NOMO-1 treated with dmso at 0.1 percent for 144 hours (cell line): Measurements from ENCODE around the gene POLR2B.
"Not testable (repeated sequence)": the region's sequence is repeated elsewhere in the genome, so short reads cannot be mapped to it uniquely, and the experiment has no call there.

Experiments used
- DNase-seq: peaks from one replicate; lab custom pipeline; 2025; ENCODE audit not compliant: unreplicated experiment; lab: John Stamatoyannopoulos, UW

The POLR2B gene

GRCh38 chr4:57051095-57051494 is 72.4 kb downstream of the POLR2B start:
- no peak for DNase-seq

- DNase-seq = peak; percentile 4
Observed at GRCh38 chr4:57051524-57051923, 72.8 kb downstream of the POLR2B start.

DNA sequence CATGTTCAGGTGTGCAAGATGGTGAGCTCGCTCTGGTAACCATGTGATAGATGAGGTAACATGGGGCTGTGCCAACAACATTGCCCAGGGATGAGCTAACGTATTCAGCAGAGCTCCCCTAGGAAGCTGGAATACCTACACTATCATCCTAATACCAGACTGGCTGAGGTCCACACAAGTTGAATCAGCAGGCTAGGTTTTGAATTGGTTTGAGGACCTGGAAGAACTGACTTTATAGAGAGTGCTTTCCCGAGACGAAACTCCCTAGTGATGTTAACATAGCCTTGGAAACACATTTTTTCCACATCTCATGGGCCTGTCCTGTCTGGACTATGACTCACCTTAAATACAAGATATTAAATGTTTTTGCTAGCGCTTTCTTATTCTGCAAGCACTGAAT is 74.8 kb downstream of the POLR2B start:
- DNase-seq = no peak

- no peak for DNase-seq
Observed at GRCh38 chr4:57055886-57056285, 77.2 kb downstream of the POLR2B start.

DNA sequence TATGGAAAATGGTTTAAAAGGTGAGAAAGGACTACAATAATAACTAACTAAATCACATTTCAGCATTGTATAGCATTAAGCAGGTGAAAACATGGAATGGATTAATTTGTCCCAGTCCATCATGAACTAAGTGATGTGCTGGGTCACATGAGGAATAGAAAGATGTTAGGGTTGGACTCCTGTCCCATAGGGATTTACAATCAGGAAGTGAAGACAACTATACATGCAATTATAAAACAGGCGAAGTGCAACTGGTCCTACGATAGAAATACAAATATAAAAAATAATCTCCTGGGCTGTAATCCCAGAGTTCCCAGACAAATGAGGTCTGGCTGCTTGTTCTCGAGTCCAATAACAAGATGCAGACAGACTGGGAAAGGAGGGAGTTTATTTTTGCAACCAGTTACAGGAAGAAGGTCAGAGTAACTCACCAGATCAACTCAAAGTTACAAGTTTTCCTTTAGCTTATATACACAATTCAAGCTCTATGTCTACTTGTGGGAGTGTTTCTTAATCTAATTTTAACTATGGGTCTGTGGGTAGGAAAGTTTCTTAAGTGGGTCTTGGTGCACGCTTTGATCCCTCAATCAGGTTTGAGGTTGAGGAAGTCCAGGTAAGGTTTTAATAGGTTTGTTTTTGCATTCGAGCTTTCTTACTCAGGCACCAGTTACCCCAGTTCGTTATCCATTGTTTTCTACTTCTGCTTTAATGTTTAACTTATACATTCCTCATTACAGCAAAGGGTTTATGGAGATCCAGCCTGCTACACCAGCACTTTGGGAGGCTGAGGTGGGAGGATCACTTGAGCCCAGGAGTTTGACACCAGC is 81.4 kb downstream of the POLR2B start:
- no peak for DNase-seq

GRCh38 chr4:57060717-57061067 is 82.0 kb downstream of the POLR2B start:
- DNase-seq = not testable (repeated sequence)

DNA sequence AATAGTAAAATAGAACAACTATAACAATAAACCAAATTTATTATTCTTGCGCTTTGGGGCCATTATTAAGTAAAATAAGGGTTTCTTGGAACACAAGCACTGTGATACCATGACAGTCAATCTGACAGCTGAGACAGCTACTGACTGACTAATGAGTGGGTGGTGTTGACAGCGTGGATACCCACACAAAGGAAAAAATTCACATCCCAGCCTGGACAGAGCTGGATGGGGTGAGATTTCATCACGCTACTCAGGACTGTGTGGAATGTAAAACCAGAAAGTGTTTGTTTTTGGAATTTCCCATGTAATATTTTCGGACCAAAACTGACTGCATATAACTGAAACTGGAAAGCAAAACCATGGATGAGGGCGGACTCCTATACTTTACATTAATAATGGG is 82.7 kb downstream of the POLR2B start:
- DNase-seq = no peak

DNA sequence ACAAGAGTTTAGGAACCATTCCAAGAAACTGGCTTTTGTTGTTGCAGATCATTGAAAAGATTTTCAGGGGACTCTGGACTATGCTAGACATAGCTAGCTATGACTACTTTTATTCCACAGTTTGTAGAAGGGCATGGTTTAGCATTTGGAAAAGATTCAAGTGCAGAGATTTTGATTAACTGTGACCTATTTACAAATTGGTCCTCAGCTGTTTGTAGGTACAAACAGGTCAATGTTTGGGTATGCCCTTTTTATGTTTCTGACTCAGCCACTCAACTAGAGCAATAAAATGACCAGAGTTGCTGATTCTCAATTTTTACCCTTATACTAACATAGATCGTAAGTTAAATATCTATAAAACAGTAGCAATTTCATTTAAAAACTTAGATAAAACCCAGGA is 84.8 kb downstream of the POLR2B start:
- DNase-seq = no peak

DNA sequence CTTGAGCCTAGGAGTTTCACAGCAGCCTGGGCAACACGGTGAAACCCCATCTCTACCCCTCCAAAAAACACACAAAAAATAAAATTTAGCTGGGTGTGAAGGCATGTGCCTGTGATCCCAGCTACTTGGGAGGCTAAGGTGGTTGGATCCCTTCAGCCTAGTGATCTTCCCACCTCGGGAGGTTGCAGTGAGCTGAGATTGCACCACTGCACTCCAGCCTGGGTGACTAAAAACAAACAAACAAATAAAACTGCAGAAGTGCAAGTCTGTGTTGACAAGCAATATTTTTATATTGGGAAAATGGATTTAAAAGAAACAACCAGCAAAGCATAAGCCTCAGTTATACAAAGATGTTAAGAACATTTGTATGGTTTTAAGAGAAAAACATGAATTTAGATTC is 85.4 kb downstream of the POLR2B start:
- no peak for DNase-seq

- DNase-seq = no peak
Observed at GRCh38 chr4:57064811-57065711, 86.4 kb downstream of the POLR2B start.

GRCh38 chr4:57065730-57066482 is 87.2 kb downstream of the POLR2B start:
- DNase-seq = no peak

DNA sequence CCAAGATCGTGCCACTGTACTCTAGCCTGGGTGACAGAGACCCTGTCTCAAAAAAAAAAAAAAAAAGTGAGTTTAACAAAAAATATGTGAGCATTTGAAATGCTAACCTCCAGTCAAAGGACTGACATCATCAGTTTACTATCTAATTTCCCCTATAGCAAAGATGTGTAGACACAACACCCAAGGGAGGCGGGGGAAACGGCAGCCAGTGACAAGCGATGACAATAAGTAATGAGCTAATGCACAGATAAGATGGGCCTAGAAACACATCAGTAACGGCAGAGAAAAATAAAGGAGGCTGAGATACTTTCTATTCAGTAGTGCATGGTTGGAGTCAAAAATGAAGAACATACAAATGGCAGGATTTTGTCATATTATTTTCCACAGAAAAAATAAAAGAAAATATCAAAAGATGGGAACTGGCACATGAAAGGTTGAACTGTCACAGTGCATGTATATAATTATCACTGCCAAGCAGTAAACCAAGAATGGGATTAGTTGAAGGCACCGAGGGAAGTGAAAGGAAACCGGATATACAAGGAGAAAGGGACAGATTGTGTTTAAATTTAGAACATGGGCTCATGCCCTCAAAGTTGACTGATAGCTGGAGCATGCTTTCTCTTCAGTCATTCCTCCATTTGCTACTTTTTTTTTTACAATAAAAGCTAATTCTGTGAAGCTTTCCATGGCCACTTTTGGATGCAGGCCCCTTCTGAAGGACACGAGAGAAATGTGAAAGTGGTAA is 89.7 kb downstream of the POLR2B start:
- no peak for DNase-seq

- no peak for DNase-seq
Observed at GRCh38 chr4:57070461-57070860, 91.8 kb downstream of the POLR2B start.

DNA sequence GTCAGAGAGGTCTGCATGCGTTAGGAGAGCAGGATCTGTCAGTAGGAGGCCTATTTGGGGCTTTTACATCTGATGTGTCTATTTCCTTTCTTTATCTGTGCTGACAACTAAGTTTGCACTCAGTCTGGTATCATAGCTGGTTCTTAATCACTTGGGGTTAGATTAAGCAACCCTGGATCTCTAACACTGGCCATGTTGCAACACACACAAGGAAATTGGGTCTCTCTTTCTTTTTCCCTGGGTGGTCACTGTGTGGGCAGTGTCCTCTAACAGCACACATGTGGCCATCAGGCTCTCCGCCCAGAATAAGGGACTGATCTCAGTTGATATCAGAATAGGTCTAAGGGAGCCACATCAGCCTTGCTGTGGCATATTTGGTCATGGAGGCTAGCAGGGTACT is 92.6 kb downstream of the POLR2B start:
- peak; percentile 49 for DNase-seq

GRCh38 chr4:57073559-57073958 is 94.9 kb downstream of the POLR2B start:
- no peak for DNase-seq

DNA sequence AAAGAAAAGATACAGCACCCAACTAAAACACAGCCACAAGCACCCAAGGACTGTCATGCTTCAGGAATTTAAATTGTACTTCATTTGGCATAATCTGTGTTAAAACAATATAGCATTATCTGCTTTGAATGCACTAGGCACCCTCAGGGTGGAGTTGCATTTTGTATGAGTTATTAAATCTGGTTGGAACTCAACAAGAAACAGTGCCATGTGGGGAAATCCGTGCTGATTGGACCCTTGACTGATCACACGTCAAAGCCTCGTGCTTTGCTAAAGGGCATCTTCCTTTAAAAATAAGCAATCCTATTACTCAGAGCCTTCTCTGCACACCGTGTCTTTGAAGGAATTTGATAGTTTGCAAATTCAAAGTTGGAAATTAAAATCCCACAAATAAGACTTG is 96.0 kb downstream of the POLR2B start:
- no peak for DNase-seq

DNA sequence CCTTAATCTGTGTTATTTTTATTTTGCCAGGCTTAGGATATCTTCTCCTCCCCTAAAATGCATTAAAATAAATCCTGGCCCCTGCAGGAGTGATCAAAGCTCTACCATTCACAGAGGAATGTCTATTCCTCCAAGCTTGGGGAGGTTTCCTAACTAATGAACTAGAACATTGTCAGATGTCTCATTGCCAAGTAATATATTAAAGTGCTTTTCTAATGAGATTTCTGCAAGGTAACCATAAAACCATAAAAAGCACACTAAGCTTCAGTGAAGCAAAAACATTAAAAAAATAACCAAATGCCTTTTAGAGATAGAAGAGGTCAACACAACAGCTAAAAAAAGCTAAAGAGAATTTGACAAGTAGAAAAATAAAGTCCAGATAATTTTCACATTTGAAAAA is 96.7 kb downstream of the POLR2B start:
- DNase-seq = no peak

- DNase-seq = no peak
Observed at GRCh38 chr4:57076646-57077045, 98.0 kb downstream of the POLR2B start.

GRCh38 chr4:57077550-57078343 is 99.1 kb downstream of the POLR2B start:
- DNase-seq = no peak
